H1 (cell line): Measurements from ENCODE around the gene ANP32B. TPM values are rescaled to one million over a fixed set of nuclear protein-coding genes. Genes with fewer than 3 reads are reported as not detected.

Experiments
- CTCF ChIA-PET: fragments of 300-600 bp; sonication (Branson Sonifier 250); formaldehyde crosslinking; loops from one replicate; lab custom pipeline; 2021; ENCODE audit not compliant: partially characterized antibody; lab: Charles Lee
- POLR2A ChIA-PET: fragments of 300-600 bp; sonication (Branson Sonifier 250); formaldehyde crosslinking; loops from one replicate; lab custom pipeline; 2021; ENCODE audit warnings: inconsistent platforms; ENCODE audit not compliant: partially characterized antibody; lab: Charles Lee
- DNase-seq, 2 experiments: peaks; one replicate each; pipeline versions ENCODE4 v3.0.0 to v3.0.0-alpha.2; 2010 to 2022; ENCODE audit warnings: low spot score in 2 of 2, low read depth in 1 of 2, mixed read lengths in 1 of 2
- FAIRE-seq: peaks from 2 replicates; lab custom pipeline; 2011; peaks lifted over from hg19 to GRCh38; lab: Jason Lieb, UNC
- H2AFZ ChIP-seq: 2 replicates; pipeline ENCODE4 v1.8.1; 2012; ENCODE audit warnings: low read length, inconsistent platforms
- H2AK5ac ChIP-seq: 2 replicates; pipeline ENCODE4 v1.6.1; 2013; ENCODE audit warnings: low read depth, low read length
- H2BK120ac ChIP-seq: replicated peaks from 2 replicates; pipeline ENCODE3; 2013; ENCODE audit warnings: low read depth, low read length, inconsistent platforms
- H2BK12ac ChIP-seq: 2 replicates; pipeline ENCODE4 v1.6.1; 2013; ENCODE audit warnings: low read depth, low read length
- H2BK15ac ChIP-seq: 2 replicates; pipeline ENCODE4 v1.6.1; 2013; ENCODE audit warnings: low read length
- H2BK20ac ChIP-seq: 2 replicates; pipeline ENCODE4 v1.6.1; 2013; ENCODE audit warnings: low read length
- H2BK5ac ChIP-seq: 2 replicates; pipeline ENCODE4 v1.6.1; 2013; ENCODE audit warnings: low read depth, low read length
- H3K14ac ChIP-seq: 2 replicates; pipeline ENCODE4 v1.6.1; 2013; ENCODE audit warnings: inconsistent platforms; ENCODE audit not compliant: insufficient read length
- H3K18ac ChIP-seq: 2 replicates; pipeline ENCODE4 v1.6.1; 2013; ENCODE audit warnings: low read length; ENCODE audit errors: extremely low read depth
- H3K23ac ChIP-seq: 2 replicates; pipeline ENCODE4 v1.6.1; 2013; ENCODE audit warnings: inconsistent platforms; ENCODE audit not compliant: insufficient read length
- H3K23me2 ChIP-seq: 2 replicates; pipeline ENCODE4 v1.6.1; 2013; ENCODE audit warnings: low read depth, low read length
- H3K27ac ChIP-seq: 2 replicates; pipeline ENCODE4 v1.6.1; 2011; ENCODE audit warnings: low read depth, low read length, inconsistent platforms
- H3K27me3 ChIP-seq, 4 experiments: replicated peaks in 1 of 4; 1 replicate in 1 of 4; 2 replicates in 3 of 4; pipeline versions ENCODE4 v1.6.1 to v1.8.1; 2011 to 2013; ENCODE audit warnings: low read length in 3 of 4, mild to moderate bottlenecking in 3 of 4, inconsistent platforms in 2 of 4, mixed read lengths in 2 of 4, moderate library complexity in 1 of 4; ENCODE audit not compliant: control insufficient read depth in 3 of 4, insufficient read depth in 3 of 4; ENCODE audit errors: extremely low read depth in 1 of 4
- H3K36me3 ChIP-seq, 4 experiments: 2 replicates each; pipeline versions ENCODE4 v1.6.1 to v1.8.1; 2011 to 2013; ENCODE audit warnings: mild to moderate bottlenecking in 4 of 4, low read length in 3 of 4, moderate library complexity in 2 of 4, control low read depth in 1 of 4, inconsistent platforms in 1 of 4; ENCODE audit not compliant: insufficient read depth in 4 of 4, control insufficient read depth in 2 of 4
- H3K4ac ChIP-seq: replicated peaks from 2 replicates; pipeline ENCODE3; 2013; ENCODE audit warnings: low read length, low read depth, mixed read lengths, inconsistent platforms; ENCODE audit not compliant: insufficient read length
- H3K4me1 ChIP-seq, 4 experiments: replicated peaks in 1 of 4; 1 replicate in 1 of 4; 2 replicates in 3 of 4; pipeline versions ENCODE4 v1.6.1 to v1.8.1; 2011 to 2013; ENCODE audit warnings: low read length in 3 of 4, inconsistent platforms in 2 of 4, mixed read lengths in 1 of 4; ENCODE audit not compliant: insufficient read depth in 4 of 4, control insufficient read depth in 3 of 4
- H3K4me2 ChIP-seq, 2 experiments: 2 replicates each; pipeline versions ENCODE4 v1.6.1 to v1.8.1; 2011 to 2013; ENCODE audit warnings: low read depth in 2 of 2, low read length in 2 of 2, control low read depth in 1 of 2, inconsistent platforms in 1 of 2, mild to moderate bottlenecking in 1 of 2; ENCODE audit not compliant: insufficient read depth in 1 of 2
- H3K4me3 ChIP-seq, 4 experiments: fragments of 200-600, 300-600 bp in 1 of 4; sonication (generic), shearing (Covaris generic), sonication (Bioruptor Twin) in 1 of 4; 2 replicates each; pipeline versions ENCODE4 v1.5.1 to v1.8.1; 2011 to 2016; ENCODE audit warnings: low read length in 4 of 4, low read depth in 3 of 4, control low read depth in 2 of 4, inconsistent platforms in 2 of 4, mild to moderate bottlenecking in 2 of 4, mixed read lengths in 1 of 4, moderate library complexity in 1 of 4; ENCODE audit not compliant: insufficient read depth in 2 of 4; ENCODE audit errors: extremely low read depth in 1 of 4
- H3K56ac ChIP-seq: replicated peaks from 2 replicates; pipeline ENCODE3; 2013; ENCODE audit warnings: low read depth, mild to moderate bottlenecking, mixed read lengths, low read length, inconsistent platforms; ENCODE audit not compliant: insufficient read length
- H3K79me1 ChIP-seq: 2 replicates; pipeline ENCODE4 v1.6.1; 2013; ENCODE audit warnings: low read depth, low read length, control low read depth
- H3K79me2 ChIP-seq, 2 experiments: 2 replicates each; pipeline versions ENCODE4 v1.6.1 to v1.8.1; 2012 to 2013; ENCODE audit warnings: low read length in 2 of 2, mild to moderate bottlenecking in 2 of 2, inconsistent platforms in 1 of 2; ENCODE audit not compliant: insufficient read depth in 2 of 2, control insufficient read depth in 1 of 2
- H3K9ac ChIP-seq, 4 experiments: replicated peaks in 1 of 4; 1 replicate in 1 of 4; 2 replicates in 3 of 4; pipeline versions ENCODE4 v1.6.1 to v1.8.1; 2011 to 2013; ENCODE audit warnings: low read depth in 3 of 4, low read length in 3 of 4, control low read depth in 2 of 4, mild to moderate bottlenecking in 2 of 4, moderate library complexity in 2 of 4, inconsistent platforms in 1 of 4; ENCODE audit errors: extremely low read depth in 1 of 4
- H3K9me3 ChIP-seq, 2 experiments: 2 replicates each; pipeline versions ENCODE4 v1.6.1 to v1.8.1; 2012 to 2013; ENCODE audit warnings: mild to moderate bottlenecking in 2 of 2, moderate library complexity in 2 of 2, control low read depth in 1 of 2, inconsistent platforms in 1 of 2, low read depth in 1 of 2, low read length in 1 of 2, mixed read lengths in 1 of 2; ENCODE audit not compliant: insufficient read depth in 2 of 2
- H4K20me1 ChIP-seq, 2 experiments: replicated peaks in 1 of 2; 2 replicates each; pipeline versions ENCODE3 to v1.8.1; 2011 to 2013; ENCODE audit warnings: inconsistent platforms in 2 of 2, low read length in 2 of 2, mild to moderate bottlenecking in 1 of 2; ENCODE audit not compliant: insufficient read depth in 2 of 2, control insufficient read depth in 1 of 2
- H4K5ac ChIP-seq: 2 replicates; pipeline ENCODE4 v1.6.1; 2013; ENCODE audit warnings: low read length, low read depth, mixed read lengths, inconsistent platforms; ENCODE audit not compliant: insufficient read length
- H4K8ac ChIP-seq: 2 replicates; pipeline ENCODE4 v1.8.0; 2013; ENCODE audit warnings: mild to moderate bottlenecking, moderate library complexity, low read length, inconsistent platforms; ENCODE audit not compliant: insufficient read depth; ENCODE audit errors: extremely low read depth
- H4K91ac ChIP-seq: replicated peaks from 2 replicates; pipeline ENCODE3; 2013; ENCODE audit warnings: low read length, mixed read lengths, inconsistent platforms; ENCODE audit not compliant: insufficient read length
- HDAC6 ChIP-seq: IDR thresholded peaks from one replicate; pipeline ENCODE4 v1.7.1; 2012; ENCODE audit warnings: low read depth, mild to moderate bottlenecking, inconsistent platforms, low read length, moderate library complexity
- SP2 ChIP-seq: IDR thresholded peaks from 2 replicates; pipeline ENCODE4 v1.6.1; 2012; ENCODE audit warnings: mild to moderate bottlenecking, low read length, inconsistent platforms
- WGBS, 2 experiments: shearing (Covaris generic) in 1 of 2; methylation state at CpG; one replicate each; pipeline versions ENCODE4 v1.1.6 to v1.1.7; 2013 to 2015; ENCODE audit warnings: low lambda C conversion rate in 2 of 2, mixed read lengths in 2 of 2, inconsistent platforms in 1 of 2, low coverage in 1 of 2, missing lambda C conversion rate in 1 of 2; ENCODE audit not compliant: insufficient replicate concordance in 2 of 2, insufficient coverage in 1 of 2, insufficient read length in 1 of 2; ENCODE audit errors: extremely low coverage in 1 of 2, missing lambda C conversion rate in 1 of 2; 5-methylcytosine and 5-hydroxymethylcytosine counted together
- polyA plus RNA-seq, 7 experiments: library from polyadenylated mRNA; depleted of rRNA in 3 of 7; stranded (reverse) in 5 of 7; unstranded in 2 of 7; fragments of >200 nt in 5 of 7; fragments of 200-250 nt in 2 of 7; gene quantifications; 1 replicate in 5 of 7; 2 replicates in 1 of 7; 4 replicates in 1 of 7; pipeline versions ENCODE4 v1.2.1 to v1.2.3, GENCODE V29; 2011 to 2013; ENCODE audit warnings: missing spikeins in 2 of 7, mixed read lengths in 2 of 7
- total RNA-seq: library from RNA; stranded (reverse); fragmentation: NEBNext Ultra II Directional; extraction: Animal tissue kit (Norgen Biotek cat#: 25700); gene quantifications from 2 replicates; pipeline ENCODE4 v1.2.1, GENCODE V29; 2021

ANP32B gene
- total and polyA plus RNA-seq, 2 of the 8 experiments (the other 6 are each of a cell fraction or from before 2014, with no cell fraction given) = 7.6 to 88.1 TPM

DNA sequence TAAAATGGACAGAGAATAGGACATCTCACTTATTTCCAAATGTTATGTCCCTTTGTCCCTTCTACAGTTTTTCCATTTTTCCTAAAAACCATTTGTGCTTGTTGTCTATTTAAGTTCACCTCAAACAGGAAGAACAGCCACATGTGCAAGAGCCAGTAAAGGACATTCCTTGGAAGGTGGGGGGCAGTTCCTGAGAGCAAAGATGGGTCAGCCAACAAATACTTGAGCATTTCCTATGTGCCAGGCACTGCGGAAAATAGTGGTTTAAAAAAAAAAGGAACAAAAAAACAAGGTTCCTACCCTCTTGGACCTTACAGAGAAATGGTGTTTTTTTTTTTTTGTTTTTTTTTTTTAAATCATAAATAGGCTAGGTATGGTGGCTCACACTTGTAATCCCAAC, 26.8 kb downstream of the ANP32B start:
- Histone ChIP-seq H3K9ac (no peak overlapping the region), H4K91ac (no peak overlapping the region), H3K18ac (no peak overlapping the region), H3K27ac (no peak overlapping the region), H3K4ac (no peak overlapping the region), H2BK120ac (no peak overlapping the region), H3K4me2 (no peak overlapping the region), H3K23me2 (no peaks in the 10 kb centered on the region), H3K4me1 (no peaks in the 10 kb centered on the region), H3K79me1 (no peaks in the 10 kb centered on the region), H2AK5ac (no peak overlapping the region), H2BK12ac (no peak overlapping the region), H3K56ac (no peak overlapping the region), H3K4me3 (no peak overlapping the region), H3K27me3 (no peaks in the 10 kb centered on the region), H4K8ac (no peak overlapping the region), H3K36me3 (peaks cover 6 to 69% (median 38%) of the 10 kb centered on the region in 4 experiments), H2BK5ac (no peak overlapping the region), H3K14ac (no peak overlapping the region), H4K5ac (no peak overlapping the region), H3K23ac (no peak overlapping the region), H2BK15ac (no peak overlapping the region), H3K79me2 (no peaks in the 10 kb centered on the region), H3K9me3 (no peaks in the 10 kb centered on the region), H4K20me1 (peaks cover 2 to 6% of the 10 kb centered on the region in 2 experiments), H2BK20ac (no peak overlapping the region), H2AFZ (no peak overlapping the region)
- ChIA-PET POLR2A (no interaction called here), CTCF (interaction anchor here (0.6 to 1.6 kb wide), 4 partner anchors 25 to 552 kb away, joined by 3 to 5 read pairs (median 4); no protein-coding TSS in a partner anchor)
- 89% methylated on average over 1 of the region's 1 CpG; no CpG with 5 or more reads in 1 of the 2 experiments for WGBS, 2 experiments
- no peak for FAIRE-seq
- DNase-seq = no peak
- TF ChIP-seq SP2 (no peak), HDAC6 (no peak)
